Measurements from ENCODE around the gene KCNE2. TPM values are rescaled to one million over a fixed set of nuclear protein-coding genes. Genes with fewer than 3 reads are reported as not detected.
"Not testable (repeated sequence)": the region's sequence is repeated elsewhere in the genome, so short reads cannot be mapped to it uniquely, and the experiment has no call there.

Gene KCNE2
- total and polyA plus RNA-seq, 2 experiments from 2014 or later, result 0.28 to 0.55 TPM

DNA sequence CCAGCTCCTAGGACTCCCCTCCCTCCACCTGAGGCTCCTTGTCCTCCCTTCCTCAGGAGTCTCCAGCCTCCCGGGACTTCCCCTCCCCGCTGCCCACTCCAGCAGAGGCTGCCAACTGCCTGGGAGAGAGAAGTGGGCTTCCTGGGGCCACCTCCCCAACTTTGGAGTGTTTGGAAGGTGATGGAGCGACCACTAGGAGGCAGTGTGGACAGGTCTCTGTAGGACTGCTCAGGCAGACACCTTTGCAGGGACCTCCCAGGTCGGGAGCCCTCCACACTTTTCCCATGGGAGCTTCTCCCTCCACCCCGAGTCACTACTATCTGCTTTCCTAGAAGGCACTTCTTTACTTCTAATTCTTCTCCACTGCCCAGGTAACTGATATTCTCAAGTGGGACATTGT, 40.9 kb downstream of the KCNE2 start:
- not testable (repeated sequence) for H3K9me3 Mint-ChIP-seq; H3K36me3 Mint-ChIP-seq (ENCODE audit: low read depth); H3K27ac Mint-ChIP-seq; H3K4me2 ChIP-seq; H3K4me1 Mint-ChIP-seq; H3F3A ChIP-seq (replicated peaks; ENCODE audit: low read depth); H3K27ac ChIP-seq (ENCODE audit: low read depth); H3K4me3 Mint-ChIP-seq; H4K20me1 ChIP-seq (replicated peaks; ENCODE audit: insufficient read depth); H2AFZ ChIP-seq; H3K27me3 ChIP-seq (ENCODE audit: insufficient read depth); H3K4me1 ChIP-seq (ENCODE audit: insufficient read depth); H3K27me3 Mint-ChIP-seq (ENCODE audit: insufficient read depth, low read depth, poor library complexity); DNase-seq (ENCODE audit: low spot score); H3K36me3 ChIP-seq (ENCODE audit: insufficient read depth); H3K79me2 ChIP-seq (replicated peaks; ENCODE audit: insufficient read depth); H3K4me3 ChIP-seq; H3K9me2 ChIP-seq (ENCODE audit: insufficient read depth)
- peak; percentile 84 for ATAC-seq

DNA sequence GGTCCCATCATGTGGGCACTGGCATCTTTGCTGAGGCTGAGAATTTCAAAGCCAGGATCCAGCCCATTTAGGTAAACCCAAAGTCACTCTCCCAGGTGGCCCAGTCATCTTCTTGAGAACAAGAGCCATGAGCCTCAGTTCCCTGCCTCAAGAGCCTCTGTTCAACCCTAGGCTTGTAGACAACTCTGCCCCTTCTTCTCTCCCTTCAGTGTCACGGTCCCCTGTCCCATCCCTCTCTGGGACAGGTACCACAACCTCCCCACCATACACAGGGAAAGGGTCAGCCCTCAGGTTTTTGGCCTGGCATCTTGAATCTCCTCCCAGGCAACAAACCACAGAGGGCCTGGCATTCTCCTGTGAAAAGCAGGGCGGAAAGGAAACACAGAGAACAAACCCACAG, 41.9 kb downstream of the KCNE2 start:
- not testable (repeated sequence) for H3K4me1 Mint-ChIP-seq

DNA sequence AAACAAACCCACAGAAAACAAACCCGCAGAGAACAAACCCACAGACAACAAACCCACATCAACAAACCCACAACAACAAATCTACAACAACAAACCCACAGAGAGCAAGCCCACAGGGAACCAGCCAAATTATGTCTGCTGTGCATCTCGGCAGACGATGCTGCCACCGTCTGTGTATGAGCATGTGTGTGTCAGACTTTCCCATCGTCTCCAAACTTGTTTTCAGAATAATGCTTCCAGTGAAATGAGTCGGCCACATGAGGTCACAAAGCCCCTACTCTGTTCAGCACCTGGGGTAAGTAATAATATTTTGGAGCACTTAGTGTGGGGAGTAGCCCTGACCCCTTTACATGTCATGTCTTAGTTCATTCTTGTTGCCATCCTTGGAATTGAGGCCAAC, 42.3 kb downstream of the KCNE2 start:
- H3K4me1 ChIP-seq (ENCODE audit: insufficient read depth); H3K4me3 Mint-ChIP-seq; H3K79me2 ChIP-seq (replicated peaks; ENCODE audit: insufficient read depth); H3K36me3 Mint-ChIP-seq (ENCODE audit: low read depth); H2AFZ ChIP-seq; H4K20me1 ChIP-seq (replicated peaks; ENCODE audit: insufficient read depth); H3K4me1 Mint-ChIP-seq; H3K4me2 ChIP-seq; H3K27me3 ChIP-seq (ENCODE audit: insufficient read depth); ATAC-seq; H3F3A ChIP-seq (replicated peaks; ENCODE audit: low read depth); H3K9me3 Mint-ChIP-seq; H3K4me3 ChIP-seq; H3K27me3 Mint-ChIP-seq (ENCODE audit: insufficient read depth, low read depth, poor library complexity); DNase-seq (ENCODE audit: low spot score); H3K27ac ChIP-seq (ENCODE audit: low read depth); H3K9me2 ChIP-seq (ENCODE audit: insufficient read depth); H3K36me3 ChIP-seq (ENCODE audit: insufficient read depth); H3K27ac Mint-ChIP-seq: not testable (repeated sequence)

More for the DNA sequence above, 41.9 kb downstream of the KCNE2 start:
- H3K9me2 ChIP-seq (ENCODE audit: insufficient read depth); H3K79me2 ChIP-seq (replicated peaks; ENCODE audit: insufficient read depth); ATAC-seq; H3K4me3 ChIP-seq; H3K36me3 ChIP-seq (ENCODE audit: insufficient read depth); H3F3A ChIP-seq (replicated peaks; ENCODE audit: low read depth); H3K9me3 Mint-ChIP-seq; H3K4me1 ChIP-seq (ENCODE audit: insufficient read depth); H2AFZ ChIP-seq; H3K27ac ChIP-seq (ENCODE audit: low read depth); DNase-seq (ENCODE audit: low spot score); H3K36me3 Mint-ChIP-seq (ENCODE audit: low read depth); H3K4me2 ChIP-seq; H3K27me3 ChIP-seq (ENCODE audit: insufficient read depth); H4K20me1 ChIP-seq (replicated peaks; ENCODE audit: insufficient read depth); H3K27me3 Mint-ChIP-seq (ENCODE audit: insufficient read depth, low read depth, poor library complexity); H3K4me3 Mint-ChIP-seq; H3K27ac Mint-ChIP-seq: not testable (repeated sequence)

DNA sequence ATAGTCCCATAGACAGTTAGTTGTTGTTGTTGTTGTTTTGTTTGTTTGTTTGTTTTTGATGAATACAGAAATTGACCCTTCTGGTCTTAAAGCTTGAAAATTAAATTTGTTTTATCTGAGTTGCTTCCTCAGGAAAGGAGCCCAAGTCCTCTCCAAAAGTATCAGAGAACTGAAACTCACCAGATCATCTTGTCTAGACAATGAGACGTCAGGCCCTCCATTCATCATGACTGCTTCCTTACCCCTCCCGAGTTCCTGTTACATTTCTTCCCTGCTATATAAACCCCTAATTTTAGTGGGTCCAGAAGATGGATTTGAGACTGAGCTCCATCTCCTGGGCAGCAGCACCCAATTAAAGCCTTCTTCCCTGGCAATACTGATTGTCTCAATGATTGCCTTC, 42.9 kb downstream of the KCNE2 start:
- H3K4me1 Mint-ChIP-seq; H3K27ac Mint-ChIP-seq; H3K4me3 Mint-ChIP-seq; H3K79me2 ChIP-seq (replicated peaks; ENCODE audit: insufficient read depth); H3K36me3 ChIP-seq (ENCODE audit: insufficient read depth); H3K4me2 ChIP-seq; H3K4me3 ChIP-seq; H3K36me3 Mint-ChIP-seq (ENCODE audit: low read depth); H3K27ac ChIP-seq (ENCODE audit: low read depth); H3K9me3 Mint-ChIP-seq; DNase-seq (ENCODE audit: low spot score); H3K27me3 ChIP-seq (ENCODE audit: insufficient read depth); H3K4me1 ChIP-seq (ENCODE audit: insufficient read depth); H3K9me2 ChIP-seq (ENCODE audit: insufficient read depth); H3K27me3 Mint-ChIP-seq (ENCODE audit: insufficient read depth, low read depth, poor library complexity); H2AFZ ChIP-seq; H4K20me1 ChIP-seq (replicated peaks; ENCODE audit: insufficient read depth); H3F3A ChIP-seq (replicated peaks; ENCODE audit: low read depth); ATAC-seq: not testable (repeated sequence)

DNA sequence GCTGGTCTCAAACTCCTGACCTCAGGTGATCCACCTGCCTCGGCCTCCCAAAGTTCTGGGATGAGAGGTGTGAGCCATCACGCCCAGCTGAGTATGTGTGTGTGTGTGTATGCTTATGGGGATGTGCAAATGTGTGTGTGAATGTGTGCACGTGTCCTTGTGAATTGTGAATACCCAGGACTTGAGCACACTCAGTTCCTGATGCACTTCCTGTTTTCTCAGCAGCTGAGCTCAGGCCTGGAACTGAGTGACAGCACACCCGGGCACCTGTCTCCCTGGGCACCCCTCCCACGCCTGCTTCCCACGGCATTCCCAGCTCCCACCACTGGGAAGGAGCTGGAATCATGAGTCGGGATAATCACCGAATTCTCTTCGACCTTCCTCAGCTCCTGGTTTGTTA, 43.5 kb downstream of the KCNE2 start:
- not testable (repeated sequence) for H3K36me3 Mint-ChIP-seq (ENCODE audit: low read depth); H3K27me3 Mint-ChIP-seq (ENCODE audit: insufficient read depth, low read depth, poor library complexity)

DNA sequence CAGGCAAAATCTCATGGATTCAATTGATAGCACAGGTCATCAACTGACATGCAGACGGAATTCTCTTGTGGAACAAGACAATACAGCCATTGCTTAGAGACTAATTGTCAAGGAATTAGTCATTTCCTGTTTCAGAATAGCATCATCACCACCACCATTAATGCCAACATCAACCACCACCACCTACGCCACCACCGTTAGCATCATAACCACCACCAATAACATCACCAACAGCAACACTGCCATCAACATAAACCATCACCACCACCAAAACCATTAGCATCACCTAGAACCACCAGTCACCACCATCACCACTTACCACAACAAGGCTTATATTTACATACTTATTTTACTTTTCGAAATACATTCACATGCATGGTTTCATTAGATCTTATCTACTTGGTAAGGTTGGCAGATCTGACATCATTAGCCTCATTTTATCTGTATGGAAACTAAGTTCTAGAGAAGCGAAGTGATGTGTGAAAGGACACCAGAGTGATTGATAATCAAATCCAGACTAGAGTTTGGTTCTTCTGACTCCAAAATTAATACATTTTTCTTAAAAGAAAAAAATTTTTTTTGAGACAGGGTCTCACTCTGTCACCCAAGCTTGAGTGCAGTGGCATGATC, 53.8 kb downstream of the KCNE2 start:
- H3K4me2 ChIP-seq; H2AFZ ChIP-seq; ATAC-seq; H3K4me1 Mint-ChIP-seq; H3K9me3 Mint-ChIP-seq; H3K36me3 ChIP-seq (ENCODE audit: insufficient read depth); H3K4me3 ChIP-seq; H3K79me2 ChIP-seq (replicated peaks; ENCODE audit: insufficient read depth); H3F3A ChIP-seq (replicated peaks; ENCODE audit: low read depth); H3K4me1 ChIP-seq (ENCODE audit: insufficient read depth); DNase-seq (ENCODE audit: low spot score); H3K27me3 ChIP-seq (ENCODE audit: insufficient read depth); H4K20me1 ChIP-seq (replicated peaks; ENCODE audit: insufficient read depth); H3K27ac ChIP-seq (ENCODE audit: low read depth); H3K27me3 Mint-ChIP-seq (ENCODE audit: insufficient read depth, low read depth, poor library complexity); H3K4me3 Mint-ChIP-seq; H3K9me2 ChIP-seq (ENCODE audit: insufficient read depth); H3K36me3 Mint-ChIP-seq (ENCODE audit: low read depth); H3K27ac Mint-ChIP-seq: not testable (repeated sequence)

More for the DNA sequence above, 43.5 kb downstream of the KCNE2 start:
- H3K4me2 ChIP-seq; H3K27ac Mint-ChIP-seq; H3K9me3 Mint-ChIP-seq; ATAC-seq; H3K4me1 ChIP-seq (ENCODE audit: insufficient read depth); H3F3A ChIP-seq (replicated peaks; ENCODE audit: low read depth); H3K27ac ChIP-seq (ENCODE audit: low read depth); H3K27me3 ChIP-seq (ENCODE audit: insufficient read depth); H3K4me3 Mint-ChIP-seq; H4K20me1 ChIP-seq (replicated peaks; ENCODE audit: insufficient read depth); H3K79me2 ChIP-seq (replicated peaks; ENCODE audit: insufficient read depth); H3K4me1 Mint-ChIP-seq; H3K36me3 ChIP-seq (ENCODE audit: insufficient read depth); H2AFZ ChIP-seq; DNase-seq (ENCODE audit: low spot score); H3K9me2 ChIP-seq (ENCODE audit: insufficient read depth); H3K4me3 ChIP-seq: not testable (repeated sequence)

Data from GM23338 (cell line).